Cerebellar cortex (tissue), 1 donor: ENCODE measurements around the gene GRIK5.
A peak's percentile ranks its signal among the peaks of the same experiment; 100 is the strongest.
"Not testable (repeated sequence)": the region's sequence is repeated elsewhere in the genome, so short reads cannot be mapped to it uniquely, and the experiment has no call there.

Source experiments
- DNase-seq: peaks from one replicate; pipeline ENCODE4 v3.0.0-alpha.2; 2015; ENCODE audit warnings: low spot score

The GRIK5 gene

GRCh38 chr19:42048992-42049391 is 21.0 kb downstream of the GRIK5 start:
- DNase-seq, result no peak

DNA sequence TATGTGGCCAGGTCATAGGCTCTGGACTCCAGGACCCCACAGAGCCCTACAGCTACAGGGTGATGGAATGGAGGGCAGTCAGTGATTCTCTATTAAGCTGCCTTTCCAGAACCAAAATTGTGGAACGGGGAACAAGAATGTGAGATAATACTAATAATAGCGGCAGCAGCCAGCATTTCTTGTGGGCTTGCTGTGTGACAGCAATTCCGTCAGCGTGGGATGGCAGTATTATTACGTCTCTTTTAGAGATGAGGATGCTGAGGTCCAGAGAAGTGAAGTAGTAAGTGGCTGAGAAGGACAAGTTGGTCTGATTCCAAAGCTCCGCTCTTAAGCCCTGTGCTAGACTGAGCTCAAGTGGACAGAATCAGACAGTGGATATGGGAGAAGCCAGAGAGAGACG is 24.4 kb downstream of the GRIK5 start:
- no peak for DNase-seq

- DNase-seq, result peak; percentile 93
Measured at GRCh38 chr19:42042455-42043170, 27.4 kb downstream of the GRIK5 start.

DNA sequence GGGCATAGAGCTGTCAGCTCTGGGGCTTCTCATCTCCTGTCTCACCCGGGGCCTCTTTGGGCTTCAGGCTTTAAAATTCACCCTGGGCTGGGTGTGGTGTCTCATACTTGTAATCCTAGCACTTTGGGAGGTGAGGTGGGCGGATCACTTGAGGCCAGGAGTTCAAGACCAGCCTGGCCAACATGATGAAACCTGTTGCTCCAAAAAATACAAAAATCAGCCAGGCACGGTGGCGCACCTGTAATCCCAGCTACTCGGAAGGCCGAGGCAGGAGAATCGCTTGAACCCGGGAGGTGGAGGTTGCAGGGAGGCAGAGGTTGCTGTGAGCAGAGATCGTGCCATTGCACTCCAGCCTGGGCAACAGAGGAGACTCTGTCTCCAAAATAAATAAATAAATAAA is 29.5 kb downstream of the GRIK5 start:
- not testable (repeated sequence) for DNase-seq

DNA sequence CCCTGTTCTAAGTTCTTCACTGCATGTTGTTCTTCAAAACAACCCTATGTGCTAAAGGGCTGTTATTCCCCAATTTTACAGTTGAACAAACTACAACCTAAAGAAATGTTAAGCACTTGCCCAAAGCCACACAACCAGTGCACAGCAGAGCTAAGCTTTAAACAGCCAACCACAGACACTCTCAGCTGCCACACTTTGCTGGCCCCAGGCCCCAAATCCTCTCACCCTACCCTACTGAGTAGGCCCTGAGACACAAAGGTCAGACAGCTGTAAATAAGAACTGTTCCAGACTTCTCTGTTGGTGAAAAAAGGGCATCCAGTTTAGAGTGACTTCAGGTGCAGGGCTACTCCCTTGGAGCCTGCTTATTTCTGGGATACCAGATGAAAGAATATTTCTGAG is 30.0 kb downstream of the GRIK5 start:
- no peak for DNase-seq

- peak; percentile 49 for DNase-seq
Measured at GRCh38 chr19:42038666-42039065, 31.3 kb downstream of the GRIK5 start.

DNA sequence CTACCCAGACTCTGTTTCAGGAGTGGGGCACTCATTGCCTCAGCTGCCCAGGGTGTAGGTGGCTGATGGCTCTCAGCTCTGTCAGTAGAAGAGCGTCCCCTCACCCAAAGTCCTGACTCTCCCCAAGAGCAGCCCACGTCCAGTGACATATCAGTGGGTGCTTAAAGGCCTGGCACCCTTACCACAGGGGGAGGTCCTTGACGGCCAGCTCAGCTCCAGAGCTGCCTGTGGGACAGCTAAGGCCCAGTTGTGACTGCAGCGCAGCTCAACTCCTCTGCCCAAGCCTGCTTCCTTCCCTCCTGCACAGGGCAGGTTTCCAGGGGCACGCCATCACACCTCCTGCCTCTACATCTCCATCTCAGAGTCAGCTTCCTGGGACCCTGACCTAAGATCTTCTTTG is 32.4 kb downstream of the GRIK5 start:
- DNase-seq, result no peak

- DNase-seq, result peak; percentile 81
Measured at GRCh38 chr19:42034640-42035391, 35.2 kb downstream of the GRIK5 start.

DNA sequence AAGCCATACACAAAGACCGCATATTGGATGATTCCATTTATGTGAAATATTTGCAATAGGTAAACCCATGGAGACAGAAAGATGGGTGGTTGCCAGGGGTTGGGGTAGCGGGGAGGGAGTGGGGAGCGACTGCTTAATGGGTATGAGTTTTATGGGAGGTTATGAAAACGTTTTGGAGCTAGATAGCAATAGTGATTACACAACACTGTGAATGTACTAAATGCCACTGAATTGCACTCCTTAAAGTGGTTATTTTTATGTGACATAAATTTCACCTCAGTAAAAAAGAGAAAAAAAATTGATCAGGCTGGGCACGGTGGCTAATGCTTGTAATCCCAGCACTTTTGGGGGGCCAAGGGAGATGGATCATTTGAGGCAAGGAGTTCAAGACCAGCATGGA is 36.6 kb downstream of the GRIK5 start:
- no peak for DNase-seq

DNA sequence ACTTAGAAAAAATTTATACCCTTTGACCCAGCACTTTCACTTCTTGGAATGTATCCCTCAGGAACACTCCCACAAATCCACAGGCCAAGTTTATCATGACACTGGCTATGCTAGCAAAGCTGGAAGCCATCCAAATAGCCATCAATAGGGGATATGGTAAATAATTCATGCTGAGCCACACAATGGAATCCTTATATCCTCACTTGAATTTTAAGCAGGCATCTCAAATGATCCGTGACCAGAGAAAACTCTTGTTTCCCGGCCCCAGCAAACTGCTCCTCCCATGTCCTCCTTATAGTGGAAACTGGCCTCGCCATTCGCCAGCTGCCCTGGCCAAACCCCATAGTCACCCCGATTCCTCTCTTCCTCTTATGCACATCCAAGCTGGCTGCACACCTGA is 37.6 kb downstream of the GRIK5 start:
- DNase-seq, result no peak

GRCh38 chr19:42030645-42031440 is 39.2 kb downstream of the GRIK5 start:
- DNase-seq, result peak; percentile 68

DNA sequence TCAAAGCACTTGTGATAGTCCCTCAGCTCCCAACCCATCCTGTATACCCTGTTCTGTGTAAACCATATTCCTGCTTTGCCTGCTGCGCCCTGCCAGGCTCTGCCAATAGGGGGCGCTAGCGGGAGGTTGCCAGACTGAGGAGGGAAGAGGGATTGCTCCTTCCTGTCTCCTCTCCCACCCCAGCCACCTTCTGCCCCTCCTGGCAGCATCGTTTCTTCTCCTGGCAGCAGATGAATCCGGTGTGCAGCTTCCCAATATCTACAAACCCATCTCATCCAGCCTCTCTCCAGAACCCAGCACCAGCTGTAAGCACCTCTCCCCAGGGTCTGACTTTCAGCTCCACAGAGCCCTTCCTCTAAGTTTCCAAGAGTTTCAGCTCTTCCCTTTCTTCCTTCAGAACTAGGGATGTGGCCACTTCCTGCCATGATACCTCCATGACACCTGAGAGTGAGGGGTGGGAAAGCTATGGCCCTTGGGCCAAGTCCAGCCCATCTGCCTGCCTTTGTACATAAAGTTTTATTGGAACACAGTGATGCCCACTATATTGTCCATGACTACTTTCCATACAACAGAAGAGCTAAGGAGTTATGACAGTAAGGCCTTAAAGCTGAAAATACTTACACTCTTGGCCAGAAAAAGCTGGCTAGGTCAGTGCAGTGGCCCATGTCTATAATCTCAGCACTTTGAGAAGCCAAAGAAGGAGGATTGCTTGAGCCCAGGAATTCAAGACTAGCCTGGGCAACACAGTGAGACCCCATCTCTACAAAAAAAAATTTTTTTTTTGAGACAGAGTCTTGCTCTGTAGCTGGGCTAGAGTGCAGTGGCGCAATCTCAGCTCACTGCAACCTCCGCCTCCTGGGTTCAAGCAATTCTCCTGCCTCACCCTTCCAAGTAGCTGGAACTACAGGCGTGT is 41.4 kb downstream of the GRIK5 start:
- DNase-seq, result peak; percentile 54

DNA sequence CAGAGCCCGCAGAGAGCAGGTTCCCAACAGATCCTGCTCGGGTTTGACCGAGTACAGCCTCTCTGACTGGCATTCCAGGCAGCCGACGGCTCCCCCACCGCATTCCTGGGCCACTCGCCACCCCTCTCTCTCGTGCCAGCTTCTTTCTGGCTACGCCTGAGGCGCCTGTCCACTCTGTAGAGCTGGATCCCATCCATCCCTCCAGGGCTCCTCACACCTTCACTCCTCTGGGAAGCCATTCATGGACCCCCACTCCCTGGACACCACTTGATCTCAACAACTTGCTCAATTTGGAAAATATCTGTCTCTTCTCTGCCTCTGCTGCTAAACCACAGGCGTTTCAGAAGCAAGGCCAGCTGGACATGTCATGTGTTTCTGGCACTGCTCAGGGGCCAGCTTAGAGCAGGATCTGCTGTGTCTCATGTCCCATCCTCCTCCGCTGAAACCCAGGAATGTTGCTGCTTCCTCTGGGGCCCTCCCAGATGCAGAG is 45.3 kb downstream of the GRIK5 start:
- peak; percentile 88 for DNase-seq

DNA sequence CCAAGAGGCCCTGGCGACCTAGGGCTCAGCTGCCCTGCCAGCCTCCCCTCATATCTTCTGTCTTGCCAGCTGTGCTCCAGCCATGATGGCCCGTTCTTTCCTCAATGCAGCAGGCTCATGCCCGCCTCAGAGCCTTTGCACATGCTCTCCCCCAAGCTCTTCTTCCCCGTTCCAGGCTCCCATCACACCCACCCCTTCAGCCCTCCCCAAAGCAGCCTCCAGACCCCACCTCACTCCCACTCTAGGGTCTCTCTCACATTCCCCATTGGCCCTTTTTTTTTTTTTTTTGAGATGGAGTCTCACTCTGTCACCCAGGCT is 46.1 kb downstream of the GRIK5 start:
- no peak for DNase-seq

GRCh38 chr19:42023121-42023942 is 46.7 kb downstream of the GRIK5 start:
- peak; percentile 54 for DNase-seq

- no peak for DNase-seq
Measured at GRCh38 chr19:42022616-42023015, 47.4 kb downstream of the GRIK5 start.

DNA sequence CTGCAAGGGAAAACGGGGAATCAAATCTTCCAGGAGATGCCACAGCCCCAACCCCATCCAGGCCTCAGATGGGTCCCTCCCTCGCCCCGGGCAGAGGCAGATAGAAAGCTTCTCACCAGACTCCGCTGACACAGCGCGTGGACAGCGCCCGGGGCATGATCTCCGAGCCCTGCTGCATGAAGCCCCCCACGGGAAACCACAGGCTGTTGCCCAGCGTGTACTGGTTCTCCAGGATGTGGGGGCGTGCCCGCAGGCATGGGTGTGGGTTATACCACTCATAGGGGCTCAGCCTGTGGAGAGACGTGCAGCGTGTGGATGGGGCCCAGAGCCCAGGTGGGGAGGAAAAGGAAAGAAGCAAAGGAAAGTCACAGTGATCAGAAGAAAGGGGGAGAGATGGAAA is 48.8 kb downstream of the GRIK5 start:
- DNase-seq, result no peak

GRCh38 chr19:42018503-42019193 is 51.4 kb downstream of the GRIK5 start:
- no peak for DNase-seq

GRCh38 chr19:42017040-42017439 is 53.0 kb downstream of the GRIK5 start:
- DNase-seq, result no peak

DNA sequence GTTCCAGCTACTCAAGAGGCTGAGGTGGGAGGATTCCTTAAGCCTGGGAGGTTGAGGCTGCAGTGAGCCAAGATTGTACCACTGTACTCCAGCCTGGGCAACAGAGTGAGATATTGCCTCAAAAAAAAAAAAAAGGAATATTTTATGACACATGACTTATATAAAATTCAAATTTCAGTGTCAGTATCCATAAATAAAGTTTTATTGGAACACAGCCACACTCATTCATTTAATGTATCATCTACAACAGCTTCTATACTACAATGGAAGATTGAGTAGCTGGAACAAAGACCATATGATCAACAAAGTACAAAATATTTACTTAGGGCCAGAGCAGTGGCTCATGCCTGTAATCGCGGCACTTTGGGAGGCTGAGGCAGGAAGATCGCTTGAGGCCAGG is 57.3 kb downstream of the GRIK5 start:
- not testable (repeated sequence) for DNase-seq
